Activated CD4-positive, CD25-positive, alpha-beta regulatory T cell treated with anti-CD3 and anti-CD28 coated beads, Interleukin-2, amount 50 U/mL, for 16 hours (primary cell): ENCODE data around the gene SNX15.
"Not testable (repeated sequence)": the region's sequence is repeated elsewhere in the genome, so short reads cannot be mapped to it uniquely, and the experiment has no call there.

Source experiments
- DNase-seq: peaks from one replicate; pipeline ENCODE4 v3.0.0-alpha.2; 2020; ENCODE audit warnings: low read depth, low spot score

The SNX15 gene

GRCh38 chr11:65014726-65015227 lies 12.5 kb upstream of the SNX15 start:
- DNase-seq = no peak

- no peak for DNase-seq
Observed at GRCh38 chr11:65016705-65017104, 10.5 kb upstream of the SNX15 start.

GRCh38 chr11:65017937-65018336 lies 9.3 kb upstream of the SNX15 start:
- DNase-seq = no peak

GRCh38 chr11:65019824-65020223 lies 7.4 kb upstream of the SNX15 start:
- no peak for DNase-seq

GRCh38 chr11:65021003-65021402 lies 6.2 kb upstream of the SNX15 start:
- no peak for DNase-seq

- no peak for DNase-seq
Observed at GRCh38 chr11:65021509-65021908, 5.7 kb upstream of the SNX15 start.

- not testable (repeated sequence) for DNase-seq
Observed at GRCh38 chr11:65023502-65023901, 3.7 kb upstream of the SNX15 start.

- DNase-seq = no peak
Observed at GRCh38 chr11:65026810-65027209, 429 bp upstream of the SNX15 start.

- DNase-seq = no peak
Observed at GRCh38 chr11:65032216-65032615, 5.0 kb downstream of the SNX15 start.

- DNase-seq = no peak
Observed at GRCh38 chr11:65034423-65034822, 7.2 kb downstream of the SNX15 start.

- no peak for DNase-seq
Observed at GRCh38 chr11:65035579-65035978, 8.3 kb downstream of the SNX15 start.

- DNase-seq = no peak
Observed at GRCh38 chr11:65036931-65037330, 9.7 kb downstream of the SNX15 start.

GRCh38 chr11:65040520-65040846 lies 13.2 kb downstream of the SNX15 start:
- no peak for DNase-seq

- DNase-seq = peak; percentile 66
Observed at GRCh38 chr11:65040847-65041622, 13.8 kb downstream of the SNX15 start, which contains the start of gene SAC3D1. Gene SAC3D1 (plus strand): TSS chr11:65041210. CDS start chr11:65041293, 83 bp downstream.

GRCh38 chr11:65042891-65043290 lies 15.7 kb downstream of the SNX15 start:
- DNase-seq = no peak

GRCh38 chr11:65043881-65044501 lies 16.8 kb downstream of the SNX15 start:
- no peak for DNase-seq

GRCh38 chr11:65045061-65045460 lies 17.8 kb downstream of the SNX15 start:
- DNase-seq = no peak

GRCh38 chr11:65045728-65046127 lies 18.5 kb downstream of the SNX15 start:
- DNase-seq = no peak

GRCh38 chr11:65047581-65048422 lies 20.6 kb downstream of the SNX15 start:
- no peak for DNase-seq

- DNase-seq = no peak
Observed at GRCh38 chr11:65051398-65051858, 24.2 kb downstream of the SNX15 start.

- no peak for DNase-seq
Observed at GRCh38 chr11:65053827-65054508, 26.7 kb downstream of the SNX15 start.

GRCh38 chr11:65055538-65055937 lies 28.3 kb downstream of the SNX15 start:
- DNase-seq = no peak
